SK-N-SH (cell line): Measurements from ENCODE around the gene FTMT. TPM values are rescaled to one million over a fixed set of nuclear protein-coding genes. Genes with fewer than 3 reads are reported as not detected.

Source experiments
- CTCF ChIA-PET: fragments of 300-600, 350-600 bp; formaldehyde crosslinking; extraction: SDS; loops from one replicate; lab custom pipeline; 2021; lab: Yijun Ruan, JAX
- POLR2A ChIA-PET: fragments of 350-600 bp; sonication (Branson Sonifier 250); formaldehyde crosslinking; extraction: SDS; loops from one replicate; lab custom pipeline; 2020; ENCODE audit warnings: antibody characterized with exemption, inconsistent platforms; lab: Yijun Ruan, JAX
- DNase-seq: peaks from one replicate; pipeline ENCODE4 v3.0.0; 2012
- H2AFZ ChIP-seq: fragments of 200-600 bp; sonication (generic); 2 replicates; pipeline ENCODE4 v1.8.1; 2016; ENCODE audit warnings: antibody characterized with exemption, mild to moderate bottlenecking, low read depth
- H3F3A ChIP-seq: fragments of 200-600 bp; sonication (generic); replicated peaks from 2 replicates; pipeline ENCODE3; 2016; ENCODE audit warnings: antibody characterized with exemption, mild to moderate bottlenecking; ENCODE audit not compliant: insufficient read depth
- H3K27ac ChIP-seq, 2 experiments: fragments of 200-500 bp in 1 of 2; fragments of 200-600 bp in 1 of 2; sonication (Bioruptor generic) in 1 of 2; sonication (generic), shearing (Covaris generic) in 1 of 2; 2 replicates each; pipeline versions ENCODE4 v1.5.1 to v1.6.1; 2014 to 2016; ENCODE audit warnings: low read depth in 2 of 2, inconsistent platforms in 1 of 2, low read length in 1 of 2, mild to moderate bottlenecking in 1 of 2, mixed read lengths in 1 of 2
- H3K27me3 ChIP-seq: fragments of 200-600 bp; sonication (generic), shearing (Covaris generic); 2 replicates; pipeline ENCODE4 v1.6.1; 2016; ENCODE audit warnings: mixed run types; ENCODE audit not compliant: insufficient read depth
- H3K36me3 ChIP-seq, 2 experiments: fragments of 200-500 bp in 1 of 2; fragments of 200-600 bp in 1 of 2; sonication (Bioruptor generic) in 1 of 2; sonication (generic) in 1 of 2; replicated peaks in 1 of 2; 2 replicates each; pipeline versions ENCODE3 to v1.5.1; 2014 to 2016; ENCODE audit warnings: low read length in 1 of 2, mild to moderate bottlenecking in 1 of 2; ENCODE audit not compliant: insufficient read depth in 2 of 2, control insufficient read depth in 1 of 2
- H3K4me1 ChIP-seq, 2 experiments: fragments of 200-500 bp in 1 of 2; fragments of 200-600 bp in 1 of 2; sonication (Bioruptor generic) in 1 of 2; sonication (generic), shearing (Covaris generic) in 1 of 2; 2 replicates each; pipeline versions ENCODE4 v1.5.1 to v1.6.1; 2014 to 2016; ENCODE audit warnings: low read depth in 1 of 2, low read length in 1 of 2, mixed run types in 1 of 2; ENCODE audit not compliant: insufficient read depth in 2 of 2, control insufficient read depth in 1 of 2
- H3K4me2 ChIP-seq: fragments of 200-600 bp; sonication (generic), shearing (Covaris generic); 2 replicates; pipeline ENCODE4 v1.6.1; 2017; ENCODE audit warnings: mixed run types
- H3K4me3 ChIP-seq, 2 experiments: fragments of 200-500 bp in 1 of 2; fragments of 200-600 bp in 1 of 2; sonication (Bioruptor generic) in 1 of 2; sonication (generic), shearing (Covaris generic) in 1 of 2; 2 replicates each; pipeline versions ENCODE4 v1.5.1 to v1.8.1; 2014 to 2016; ENCODE audit warnings: low read depth in 2 of 2, inconsistent platforms in 1 of 2, low read length in 1 of 2, mild to moderate bottlenecking in 1 of 2, mixed read lengths in 1 of 2, moderate library complexity in 1 of 2
- H3K79me2 ChIP-seq: fragments of 200-600 bp; sonication (generic); 2 replicates; pipeline ENCODE4 v1.8.1; 2017; ENCODE audit warnings: mild to moderate bottlenecking; ENCODE audit not compliant: insufficient read depth
- H3K9ac ChIP-seq: fragments of 200-600 bp; sonication (generic); 2 replicates; pipeline ENCODE4 v1.6.1; 2017; ENCODE audit warnings: mixed run types
- H3K9me2 ChIP-seq: fragments of 200-600 bp; sonication (generic); 2 replicates; pipeline ENCODE4 v1.6.1; 2017; ENCODE audit warnings: mixed run types
- H3K9me3 ChIP-seq: fragments of 200-600 bp; sonication (generic); 2 replicates; pipeline ENCODE4 v1.6.1; 2017; ENCODE audit warnings: mixed run types, mild to moderate bottlenecking, moderate library complexity
- H4K20me1 ChIP-seq: fragments of 200-600 bp; sonication (generic); 2 replicates; pipeline ENCODE4 v1.6.1; 2017; ENCODE audit warnings: mild to moderate bottlenecking, mixed run types; ENCODE audit not compliant: insufficient read depth
- EP300 ChIP-seq, 2 experiments: IDR thresholded peaks; 2 replicates each; pipeline versions ENCODE4 v1.4.0 to v1.6.1; 2012; ENCODE audit warnings: borderline replicate concordance in 1 of 2, low read depth in 1 of 2, low read length in 1 of 2
- FOSL2 ChIP-seq: IDR thresholded peaks from 2 replicates; pipeline ENCODE4 v1.4.0; 2012; ENCODE audit warnings: low read depth, mild to moderate bottlenecking, moderate library complexity, borderline replicate concordance
- FOXJ3 ChIP-seq: sonication (generic); formaldehyde crosslinking; IDR thresholded peaks from 2 replicates; pipeline ENCODE4 v1.5.1; 2020; ENCODE audit warnings: mild to moderate bottlenecking, missing genetic modification reagents
- FOXM1 ChIP-seq: IDR thresholded peaks from 2 replicates; pipeline ENCODE4 v1.4.0; 2012; ENCODE audit warnings: low read depth, mild to moderate bottlenecking
- GATA2 ChIP-seq: sonication (generic); formaldehyde crosslinking; IDR thresholded peaks from 2 replicates; pipeline ENCODE4 v1.5.0; 2020; ENCODE audit warnings: mild to moderate bottlenecking, missing genetic modification reagents
- JUND ChIP-seq: IDR thresholded peaks from 2 replicates; pipeline ENCODE4 v1.4.0; 2012
- MEF2A ChIP-seq: IDR thresholded peaks from 2 replicates; pipeline ENCODE4 v1.4.0; 2012; ENCODE audit warnings: low read depth, borderline replicate concordance
- NFIC ChIP-seq: IDR thresholded peaks from 2 replicates; pipeline ENCODE4 v1.4.0; 2012; ENCODE audit warnings: borderline replicate concordance
- POLR2AphosphoS5 ChIP-seq: IDR thresholded peaks from 2 replicates; pipeline ENCODE4 v1.6.1; 2012; ENCODE audit warnings: low read depth, low read length
- RAD21 ChIP-seq: IDR thresholded peaks from 2 replicates; pipeline ENCODE4 v1.6.1; 2012; ENCODE audit warnings: mild to moderate bottlenecking, low read length
- RCOR1 ChIP-seq: fragments of 150-350 bp; IDR thresholded peaks from 2 replicates; pipeline ENCODE4 v1.6.1; 2017; ENCODE audit warnings: antibody characterized with exemption, low read length
- RFX5 ChIP-seq: IDR thresholded peaks from 2 replicates; pipeline ENCODE4 v1.6.1; 2012; ENCODE audit warnings: mild to moderate bottlenecking, improper control_type of control experiment, low read length
- RXRA ChIP-seq: IDR thresholded peaks from 2 replicates; pipeline ENCODE4 v1.4.0; 2012; ENCODE audit warnings: low read depth, mild to moderate bottlenecking, borderline replicate concordance
- SIN3A ChIP-seq: IDR thresholded peaks from 2 replicates; pipeline ENCODE4 v1.6.1; 2012; ENCODE audit warnings: low read depth, mild to moderate bottlenecking, low read length, moderate library complexity, borderline replicate concordance
- SMC3 ChIP-seq: IDR thresholded peaks from 2 replicates; pipeline ENCODE4 v1.6.1; 2012; ENCODE audit warnings: low read depth, low read length, improper control_type of control experiment
- TAF1 ChIP-seq: IDR thresholded peaks from 2 replicates; pipeline ENCODE4 v1.6.1; 2012; ENCODE audit warnings: low read depth, mild to moderate bottlenecking, low read length, moderate library complexity, borderline replicate concordance
- TCF12 ChIP-seq: IDR thresholded peaks from 2 replicates; pipeline ENCODE4 v1.4.0; 2012
- TEAD4 ChIP-seq: IDR thresholded peaks from 2 replicates; pipeline ENCODE4 v1.4.0; 2012; ENCODE audit warnings: mild to moderate bottlenecking, borderline replicate concordance; ENCODE audit not compliant: insufficient read depth
- YY1 ChIP-seq: IDR thresholded peaks from 2 replicates; pipeline ENCODE4 v1.4.0; 2012; ENCODE audit warnings: low read depth, mild to moderate bottlenecking
- whole genome bisulfite sequencing: methylation state at CpG from one replicate; pipeline ENCODE4 v1.1.6; 2017; ENCODE audit warnings: low lambda C conversion rate; 5-methylcytosine and 5-hydroxymethylcytosine counted together
- polyA plus RNA-seq, 3 experiments: library from polyadenylated mRNA; depleted of rRNA; stranded (reverse); fragments of >200 nt; gene quantifications; 2 replicates each; pipeline ENCODE4 v1.2.3, GENCODE V29; 2012
- TF ChIP-seq, protein P1 (sequence below): fragments of 150-350 bp; IDR thresholded peaks from 2 replicates; pipeline ENCODE4 v1.6.1; 2016; ENCODE audit warnings: mild to moderate bottlenecking, low read depth, low read length
- TF ChIP-seq, protein P2 (sequence below): fragments of 150-350 bp; IDR thresholded peaks from 2 replicates; pipeline ENCODE4 v1.6.1; 2017; ENCODE audit warnings: antibody characterized with exemption, low read length, low read depth, borderline replicate concordance
- TF ChIP-seq, protein P3 (sequence below): fragments of 200-600 bp; sonication (generic); IDR thresholded peaks from 2 replicates; pipeline ENCODE4 v1.6.1; 2017; ENCODE audit warnings: antibody characterized with exemption, mild to moderate bottlenecking, moderate library complexity
- TF ChIP-seq, protein P4 (sequence below): IDR thresholded peaks from 2 replicates; pipeline ENCODE4; 2012

FTMT gene
- polyA plus RNA-seq, 1 of the 3 experiments (the other 2 are of a cell fraction): not detected

DNA sequence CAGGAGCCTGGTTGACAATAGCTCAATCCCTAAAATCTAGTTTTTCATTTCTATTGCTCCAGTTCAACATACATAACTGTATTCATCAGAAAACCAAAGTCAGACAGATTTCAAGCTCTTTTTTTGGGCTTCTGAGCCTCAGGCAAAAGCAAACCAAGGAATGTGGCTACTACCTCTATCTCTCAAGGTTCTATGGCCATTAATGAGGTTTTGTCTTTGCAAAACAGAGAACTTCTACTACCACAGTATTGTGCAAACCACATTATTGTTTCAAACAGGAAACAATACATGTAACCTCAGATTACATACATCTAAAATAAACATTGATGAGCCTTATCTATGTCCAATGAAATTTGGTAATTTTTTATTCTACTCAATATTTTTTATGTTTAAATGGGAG is 35.5 kb upstream of the FTMT start:
- DNase-seq: no peak
- CTCF ChIA-PET: interaction anchor here (0.7 kb wide), 1 partner anchor 17 kb away, joined by 3 read pairs; no protein-coding TSS in a partner anchor
- Histone ChIP-seq H3K27me3 (no peaks in the 10 kb centered on the region), H3K9me2 (no peaks in the 10 kb centered on the region), H2AFZ (no peak overlapping the region), H3F3A (no peaks in the 10 kb centered on the region), H3K27ac (no peak overlapping the region), H3K9me3 (no peaks in the 10 kb centered on the region), H3K9ac (no peak overlapping the region), H3K36me3 (no peaks in the 10 kb centered on the region), H4K20me1 (no peaks in the 10 kb centered on the region), H3K4me2 (no peak overlapping the region), H3K4me3 (no peak overlapping the region), H3K79me2 (no peaks in the 10 kb centered on the region), H3K4me1 (no peaks in the 10 kb centered on the region)
- TF ChIP-seq, protein P1, sequence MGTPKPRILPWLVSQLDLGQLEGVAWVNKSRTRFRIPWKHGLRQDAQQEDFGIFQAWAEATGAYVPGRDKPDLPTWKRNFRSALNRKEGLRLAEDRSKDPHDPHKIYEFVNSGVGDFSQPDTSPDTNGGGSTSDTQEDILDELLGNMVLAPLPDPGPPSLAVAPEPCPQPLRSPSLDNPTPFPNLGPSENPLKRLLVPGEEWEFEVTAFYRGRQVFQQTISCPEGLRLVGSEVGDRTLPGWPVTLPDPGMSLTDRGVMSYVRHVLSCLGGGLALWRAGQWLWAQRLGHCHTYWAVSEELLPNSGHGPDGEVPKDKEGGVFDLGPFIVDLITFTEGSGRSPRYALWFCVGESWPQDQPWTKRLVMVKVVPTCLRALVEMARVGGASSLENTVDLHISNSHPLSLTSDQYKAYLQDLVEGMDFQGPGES: no peak
- TF ChIP-seq EP300 (IDR thresholded peaks at IDR 0.05; ENCODE audit: borderline replicate concordance in 1 of 2, low read depth in 1 of 2, low read length in 1 of 2): no peak
- TF ChIP-seq FOXJ3: no peak
- TF ChIP-seq JUND: no peak
- no peak for TF ChIP-seq TEAD4
- TF ChIP-seq RXRA: no peak
- TF ChIP-seq POLR2AphosphoS5: no peak
- no peak for TF ChIP-seq TCF12
- no peak for TF ChIP-seq RAD21
- TF ChIP-seq YY1: no peak
- TF ChIP-seq MEF2A: no peak
- TF ChIP-seq RCOR1: no peak
- TF ChIP-seq, protein P2, sequence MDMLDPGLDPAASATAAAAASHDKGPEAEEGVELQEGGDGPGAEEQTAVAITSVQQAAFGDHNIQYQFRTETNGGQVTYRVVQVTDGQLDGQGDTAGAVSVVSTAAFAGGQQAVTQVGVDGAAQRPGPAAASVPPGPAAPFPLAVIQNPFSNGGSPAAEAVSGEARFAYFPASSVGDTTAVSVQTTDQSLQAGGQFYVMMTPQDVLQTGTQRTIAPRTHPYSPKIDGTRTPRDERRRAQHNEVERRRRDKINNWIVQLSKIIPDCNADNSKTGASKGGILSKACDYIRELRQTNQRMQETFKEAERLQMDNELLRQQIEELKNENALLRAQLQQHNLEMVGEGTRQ: no peak
- TF ChIP-seq FOXM1: no peak
- POLR2A ChIA-PET: interaction anchor here (0.6 kb wide), 1 partner anchor 14 kb away, joined by 3 read pairs; no protein-coding TSS in a partner anchor

DNA sequence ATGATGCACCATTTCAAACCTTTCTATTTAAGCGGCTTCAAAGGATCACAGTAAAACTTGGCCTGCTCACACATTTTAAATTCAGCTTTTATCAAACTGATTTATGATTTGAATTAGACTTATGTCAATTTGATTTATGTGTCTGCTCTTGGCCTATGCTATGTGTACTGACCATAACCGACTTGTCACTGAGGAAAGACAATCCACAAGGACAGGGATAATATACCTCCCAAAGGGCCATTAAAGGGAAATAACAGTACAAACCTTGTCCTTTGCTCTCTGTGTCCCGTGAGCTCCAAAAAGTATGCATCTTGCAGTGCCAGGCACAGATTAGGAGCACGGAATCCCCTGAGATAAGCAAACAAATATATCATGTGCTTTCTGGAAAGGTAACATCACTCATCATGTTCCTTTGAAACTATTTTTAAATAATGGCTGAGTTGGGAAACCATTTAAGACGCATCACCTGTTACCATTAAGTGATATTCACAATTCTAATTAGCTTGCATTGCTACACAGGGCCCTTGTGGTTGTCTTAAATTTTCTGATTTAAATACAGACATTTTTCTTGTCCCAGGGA is 31.9 kb upstream of the FTMT start:
- TF ChIP-seq SMC3: no peak
- TF ChIP-seq FOSL2: no peak
- no peak for TF ChIP-seq GATA2
- TF ChIP-seq, protein P3, sequence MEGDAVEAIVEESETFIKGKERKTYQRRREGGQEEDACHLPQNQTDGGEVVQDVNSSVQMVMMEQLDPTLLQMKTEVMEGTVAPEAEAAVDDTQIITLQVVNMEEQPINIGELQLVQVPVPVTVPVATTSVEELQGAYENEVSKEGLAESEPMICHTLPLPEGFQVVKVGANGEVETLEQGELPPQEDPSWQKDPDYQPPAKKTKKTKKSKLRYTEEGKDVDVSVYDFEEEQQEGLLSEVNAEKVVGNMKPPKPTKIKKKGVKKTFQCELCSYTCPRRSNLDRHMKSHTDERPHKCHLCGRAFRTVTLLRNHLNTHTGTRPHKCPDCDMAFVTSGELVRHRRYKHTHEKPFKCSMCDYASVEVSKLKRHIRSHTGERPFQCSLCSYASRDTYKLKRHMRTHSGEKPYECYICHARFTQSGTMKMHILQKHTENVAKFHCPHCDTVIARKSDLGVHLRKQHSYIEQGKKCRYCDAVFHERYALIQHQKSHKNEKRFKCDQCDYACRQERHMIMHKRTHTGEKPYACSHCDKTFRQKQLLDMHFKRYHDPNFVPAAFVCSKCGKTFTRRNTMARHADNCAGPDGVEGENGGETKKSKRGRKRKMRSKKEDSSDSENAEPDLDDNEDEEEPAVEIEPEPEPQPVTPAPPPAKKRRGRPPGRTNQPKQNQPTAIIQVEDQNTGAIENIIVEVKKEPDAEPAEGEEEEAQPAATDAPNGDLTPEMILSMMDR: no peak
- no peak for TF ChIP-seq FOXJ3
- no peak for TF ChIP-seq TCF12
- no peak for TF ChIP-seq TAF1
- TF ChIP-seq NFIC: no peak
- no peak for TF ChIP-seq RFX5
- no peak for TF ChIP-seq JUND
- TF ChIP-seq, protein P4, sequence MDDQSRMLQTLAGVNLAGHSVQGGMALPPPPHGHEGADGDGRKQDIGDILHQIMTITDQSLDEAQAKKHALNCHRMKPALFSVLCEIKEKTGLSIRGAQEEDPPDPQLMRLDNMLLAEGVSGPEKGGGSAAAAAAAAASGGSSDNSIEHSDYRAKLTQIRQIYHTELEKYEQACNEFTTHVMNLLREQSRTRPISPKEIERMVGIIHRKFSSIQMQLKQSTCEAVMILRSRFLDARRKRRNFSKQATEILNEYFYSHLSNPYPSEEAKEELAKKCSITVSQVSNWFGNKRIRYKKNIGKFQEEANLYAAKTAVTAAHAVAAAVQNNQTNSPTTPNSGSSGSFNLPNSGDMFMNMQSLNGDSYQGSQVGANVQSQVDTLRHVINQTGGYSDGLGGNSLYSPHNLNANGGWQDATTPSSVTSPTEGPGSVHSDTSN: no peak
- no peak for TF ChIP-seq SIN3A
- Histone ChIP-seq H3K4me1 (no peaks in the 10 kb centered on the region), H3K27ac (no peak overlapping the region), H3K27me3 (no peaks in the 10 kb centered on the region), H4K20me1 (no peaks in the 10 kb centered on the region), H3K4me3 (no peak overlapping the region), H3K79me2 (no peaks in the 10 kb centered on the region), H3K9ac (no peak overlapping the region), H3K36me3 (no peaks in the 10 kb centered on the region), H3K4me2 (no peak overlapping the region), H2AFZ (no peak overlapping the region), H3F3A (no peaks in the 10 kb centered on the region), H3K9me2 (no peaks in the 10 kb centered on the region), H3K9me3 (no peaks in the 10 kb centered on the region)
- WGBS: 50% methylated on average over 5 of the region's 5 CpGs
- CTCF ChIA-PET: no interaction called here
- no peak for DNase-seq
- POLR2A ChIA-PET: no interaction called here
